DOHH2 (cell line): ENCODE results near the gene CHRNB1.

Source experiments
- EZH2phosphoT487 ChIP-seq: fragments of 200-600 bp; sonication (generic); IDR thresholded peaks from 2 replicates; pipeline ENCODE4 v1.6.1; 2017; ENCODE audit warnings: borderline replicate concordance, mild to moderate bottlenecking, antibody characterized with exemption, low read length, moderate library complexity, mixed read lengths
- TF ChIP-seq, protein P1 (sequence below): fragments of 200-600 bp; sonication (generic); IDR thresholded peaks from one replicate; pipeline ENCODE4 v1.5.1; 2014; ENCODE audit warnings: antibody characterized with exemption, mild to moderate bottlenecking, low read depth, low read length; ENCODE audit not compliant: poor library complexity, severe bottlenecking

GRCh38 chr17:7460850-7461660 is 16.2 kb downstream of the CHRNB1 start:
- TF ChIP-seq, protein P1, sequence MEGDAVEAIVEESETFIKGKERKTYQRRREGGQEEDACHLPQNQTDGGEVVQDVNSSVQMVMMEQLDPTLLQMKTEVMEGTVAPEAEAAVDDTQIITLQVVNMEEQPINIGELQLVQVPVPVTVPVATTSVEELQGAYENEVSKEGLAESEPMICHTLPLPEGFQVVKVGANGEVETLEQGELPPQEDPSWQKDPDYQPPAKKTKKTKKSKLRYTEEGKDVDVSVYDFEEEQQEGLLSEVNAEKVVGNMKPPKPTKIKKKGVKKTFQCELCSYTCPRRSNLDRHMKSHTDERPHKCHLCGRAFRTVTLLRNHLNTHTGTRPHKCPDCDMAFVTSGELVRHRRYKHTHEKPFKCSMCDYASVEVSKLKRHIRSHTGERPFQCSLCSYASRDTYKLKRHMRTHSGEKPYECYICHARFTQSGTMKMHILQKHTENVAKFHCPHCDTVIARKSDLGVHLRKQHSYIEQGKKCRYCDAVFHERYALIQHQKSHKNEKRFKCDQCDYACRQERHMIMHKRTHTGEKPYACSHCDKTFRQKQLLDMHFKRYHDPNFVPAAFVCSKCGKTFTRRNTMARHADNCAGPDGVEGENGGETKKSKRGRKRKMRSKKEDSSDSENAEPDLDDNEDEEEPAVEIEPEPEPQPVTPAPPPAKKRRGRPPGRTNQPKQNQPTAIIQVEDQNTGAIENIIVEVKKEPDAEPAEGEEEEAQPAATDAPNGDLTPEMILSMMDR = no peak
- TF ChIP-seq EZH2phosphoT487 = no peak
